ENCODE measurements around the gene EXT2. TPM values are rescaled to one million over a fixed set of nuclear protein-coding genes. Genes with fewer than 3 reads are reported as not detected.

The EXT2 gene
- total and polyA plus RNA-seq, 10 of the 15 experiments (the other 5 are each of a cell fraction or from before 2014, with no cell fraction given): 3.8 to 31.4 (median 17.9) TPM

GRCh38 chr11:44282620-44283019 lies 187.1 kb downstream of the EXT2 start (continued):
- no peak for TF ChIP-seq ZBTB11 (CRISPR knock-in tag; IDR thresholded peaks at IDR 0.05)

DNA sequence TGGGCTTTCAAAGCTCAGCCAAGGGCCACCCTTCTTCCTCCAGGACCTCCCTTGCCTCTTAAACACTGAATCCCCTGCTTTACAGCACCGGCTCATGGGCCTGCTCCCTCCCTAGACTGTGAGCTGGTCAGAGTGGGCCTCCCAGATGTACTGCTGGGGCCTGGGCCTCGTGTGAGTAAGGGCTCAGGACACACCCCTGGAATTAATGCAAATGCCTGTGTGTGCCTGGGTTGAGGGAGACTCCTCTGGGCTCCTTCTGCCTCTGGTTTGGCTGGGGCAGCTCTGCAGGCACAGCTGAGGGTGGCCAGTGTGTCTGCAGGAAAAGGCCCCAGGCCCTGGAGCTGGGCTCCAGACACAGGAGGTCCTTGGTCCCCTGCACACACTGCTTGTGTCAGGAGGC lies 190.3 kb downstream of the EXT2 start:
- no peak for TF ChIP-seq ZNF687 (IDR thresholded peaks at IDR 0.05)
- POLR2A ChIA-PET: interaction anchor here (0.6 to 0.7 kb wide), 2 partner anchors 34 to 88 kb away, joined by 3 to 4 read pairs; no protein-coding TSS in a partner anchor
- no TSS peak for BruUV-seq (replicated peaks)
- ATAC-seq: peak; percentile 19; the same call in 2 of the 3 replicates
- H3K79me2 ChIP-seq (ENCODE audit: control insufficient read depth, insufficient read depth, low read length): no peaks in the 10 kb centered on the region
- in situ Hi-C loops (cut with MboI) (loop anchor here (5.0 to 10.0 kb wide), 2 partner anchors 252 to 339 kb away; no protein-coding TSS in a partner anchor), intact Hi-C loops (cut with micrococcal nuclease; ENCODE audit: unreplicated experiment) (loop anchor here (1.0 to 10.0 kb wide), 6 partner anchors 175 to 629 kb away; no protein-coding TSS in a partner anchor)
- no peak overlapping the region for H2AFZ ChIP-seq (ENCODE audit: control insufficient read depth, low read depth, low read length)
- H3K4me1 ChIP-seq (ENCODE audit: control insufficient read depth, insufficient read depth, low read length): no peaks in the 10 kb centered on the region
- SMC1A ChIA-PET (ENCODE audit: uncharacterized antibody, unreplicated experiment): interaction anchor here (0.7 to 2.4 kb wide), 7 partner anchors 11 to 254 kb away, joined by 3 to 11 read pairs (median 4); no protein-coding TSS in a partner anchor
- H3K4me2 ChIP-seq (ENCODE audit: control insufficient read depth, insufficient read depth): no peak overlapping the region
- CTCF ChIA-PET: interaction anchor here (0.6 to 3.4 kb wide), 18 partner anchors 10 to 331 kb away, joined by 3 to 19 read pairs (median 4); partner anchors contain the start of gene EXT2
- 0% methylated on average over 2 of the region's 2 CpGs for WGBS (ENCODE audit: insufficient coverage, insufficient replicate concordance, low lambda C conversion rate, missing lambda C conversion rate)
- no peak for FAIRE-seq
- H3K27me3 ChIP-seq (replicated peaks in 1 of 2; ENCODE audit: control insufficient read depth in 2 of 2, insufficient read depth in 2 of 2, low read length in 1 of 2): no peaks in the 10 kb centered on the region; a peak in 1 of 4 replicates
- no peaks in the 10 kb centered on the region for H4K20me1 ChIP-seq (ENCODE audit: control insufficient read depth, insufficient read depth)
- no peak for DNase-seq (ENCODE audit: low read depth, low spot score)
- no peaks in the 10 kb centered on the region for H3K9me3 ChIP-seq (replicated peaks; ENCODE audit: control insufficient read depth, insufficient read depth, low read length)
- RAD21 ChIA-PET (ENCODE audit: unreplicated experiment): interaction anchor here (0.6 to 1.7 kb wide), 9 partner anchors 14 to 626 kb away, joined by 3 to 10 read pairs (median 4); partner anchors contain the start of gene EXT2
- H3K36me3 ChIP-seq (ENCODE audit: control insufficient read depth in 2 of 2, insufficient read depth in 2 of 2, low read length in 1 of 2): no peaks in the 10 kb centered on the region
- no peak overlapping the region for H3K9ac ChIP-seq (ENCODE audit: control insufficient read depth, insufficient read depth, low read length)
- H3K27ac ChIP-seq (ENCODE audit: control insufficient read depth, insufficient read depth): no peak overlapping the region
- H3K4me3 ChIP-seq: no peak overlapping the region

Measured in GM12878 (cell line).